ENCODE measurements around the gene PPP1CA.

PPP1CA gene

GRCh38 chr11:67440229-67441097 is 38.8 kb upstream of the PPP1CA start:
- no peak for TF ChIP-seq Cebpa-rat (IDR thresholded peaks at IDR 0.05)
- peaks cover 13% of the 10 kb centered on the region for H4K20me1 ChIP-seq
- no peaks in the 10 kb centered on the region for H3K9me3 ChIP-seq
- H3K27me3 ChIP-seq: no peaks in the 10 kb centered on the region
- H3K27ac ChIP-seq: peak overlapping the region; percentile 79
- peak overlapping the region; percentile 64 for H3K9ac ChIP-seq
- peaks cover 8% of the 10 kb centered on the region for H3K36me3 ChIP-seq
- H3K4me3 ChIP-seq: peak overlapping the region; percentile 28; the same call in 1 of the 2 replicates
- H3K4me2 ChIP-seq: peak overlapping the region; percentile 97
- peaks cover 90% of the 10 kb centered on the region for H3K4me1 ChIP-seq

- Histone ChIP-seq H3K36me3 (peaks cover 17% of the 10 kb centered on the region), H3K4me2 (peak overlapping the region; percentile 97), H3K27me3 (no peaks in the 10 kb centered on the region), H3K4me3 (peak overlapping the region; percentile 25; the same call in 1 of the 2 replicates), H3K9ac (peak overlapping the region; percentile 64), H4K20me1 (peaks cover 22% of the 10 kb centered on the region), H3K27ac (peak overlapping the region; percentile 99), H3K9me3 (no peaks in the 10 kb centered on the region), H3K4me1 (peaks cover 90% of the 10 kb centered on the region)
- no peak for TF ChIP-seq Cebpa-rat (IDR thresholded peaks at IDR 0.05)
Measured at GRCh38 chr11:67439321-67440228, 37.9 kb upstream of the PPP1CA start.

- H3K27me3 ChIP-seq: no peaks in the 10 kb centered on the region
- TF ChIP-seq Cebpa-rat (IDR thresholded peaks at IDR 0.05): no peak
- H3K36me3 ChIP-seq: peaks cover 29% of the 10 kb centered on the region
- H3K4me2 ChIP-seq: peak overlapping the region; percentile 97
- peak overlapping the region; percentile 77 for H3K4me3 ChIP-seq
- H4K20me1 ChIP-seq: peaks cover 35% of the 10 kb centered on the region
- peak overlapping the region; percentile 99 for H3K27ac ChIP-seq
- H3K9ac ChIP-seq: peak overlapping the region; percentile 94
- H3K9me3 ChIP-seq: no peaks in the 10 kb centered on the region
- H3K4me1 ChIP-seq: peaks cover 93% of the 10 kb centered on the region
Measured at GRCh38 chr11:67438158-67438902, 36.7 kb upstream of the PPP1CA start.

GRCh38 chr11:67437809-67438157 is 36.1 kb upstream of the PPP1CA start:
- Histone ChIP-seq H4K20me1 (peaks cover 40% of the 10 kb centered on the region), H3K9ac (peak overlapping the region; percentile 94), H3K9me3 (no peaks in the 10 kb centered on the region), H3K4me1 (peaks cover 96% of the 10 kb centered on the region), H3K4me3 (peak overlapping the region; percentile 77), H3K27me3 (no peaks in the 10 kb centered on the region), H3K27ac (peak overlapping the region; percentile 99), H3K4me2 (peak overlapping the region; percentile 97), H3K36me3 (peaks cover 35% of the 10 kb centered on the region)
- no peak for TF ChIP-seq Cebpa-rat (IDR thresholded peaks at IDR 0.05)

GRCh38 chr11:67437082-67437808 is 35.6 kb upstream of the PPP1CA start, which contains the start of gene PTPRCAP:
TSS of gene PTPRCAP (minus strand) at chr11:67437682. CDS start at chr11:67437619, 63 bp downstream.
- Histone ChIP-seq H3K9ac (peak within 1 kb of the TSS; percentile 94), H3K36me3 (peaks cover 40% of the 10 kb centered on the region), H3K4me3 (peak within 1 kb of the TSS; percentile 77), H3K4me1 (peaks cover 96% of the 10 kb centered on the region), H3K27me3 (no peaks in the 10 kb centered on the region), H3K9me3 (no peaks in the 10 kb centered on the region), H4K20me1 (peaks cover 46% of the 10 kb centered on the region), H3K27ac (peak within 1 kb of the TSS; percentile 99), H3K4me2 (peak within 1 kb of the TSS; percentile 97)
- TF ChIP-seq Cebpa-rat (IDR thresholded peaks at IDR 0.05): no peak

GRCh38 chr11:67436459-67437081 is 34.9 kb upstream of the PPP1CA start:
- Histone ChIP-seq H3K4me1 (peaks cover 96% of the 10 kb centered on the region), H3K27me3 (no peaks in the 10 kb centered on the region), H3K4me2 (peak overlapping the region; percentile 97), H3K9me3 (no peaks in the 10 kb centered on the region), H4K20me1 (peaks cover 52% of the 10 kb centered on the region), H3K9ac (peak overlapping the region; percentile 94), H3K4me3 (peak overlapping the region; percentile 77), H3K27ac (peak overlapping the region; percentile 99), H3K36me3 (peaks cover 47% of the 10 kb centered on the region)
- TF ChIP-seq Cebpa-rat (IDR thresholded peaks at IDR 0.05): no peak

- H3K9me3 ChIP-seq: no peaks in the 10 kb centered on the region
- peak overlapping the region; percentile 99 for H3K27ac ChIP-seq
- peak overlapping the region; percentile 77 for H3K4me3 ChIP-seq
- no peaks in the 10 kb centered on the region for H3K27me3 ChIP-seq
- H3K4me1 ChIP-seq: peaks cover 89% of the 10 kb centered on the region
- no peak for TF ChIP-seq Cebpa-rat (IDR thresholded peaks at IDR 0.05)
- H3K4me2 ChIP-seq: peak overlapping the region; percentile 97
- H4K20me1 ChIP-seq: peaks cover 59% of the 10 kb centered on the region
- peaks cover 53% of the 10 kb centered on the region for H3K36me3 ChIP-seq
- peak overlapping the region; percentile 94 for H3K9ac ChIP-seq
Measured at GRCh38 chr11:67435727-67436458, 34.2 kb upstream of the PPP1CA start.

All from BLaER1 (cell line).